ENCODE results near the gene GRIK4.

DNA sequence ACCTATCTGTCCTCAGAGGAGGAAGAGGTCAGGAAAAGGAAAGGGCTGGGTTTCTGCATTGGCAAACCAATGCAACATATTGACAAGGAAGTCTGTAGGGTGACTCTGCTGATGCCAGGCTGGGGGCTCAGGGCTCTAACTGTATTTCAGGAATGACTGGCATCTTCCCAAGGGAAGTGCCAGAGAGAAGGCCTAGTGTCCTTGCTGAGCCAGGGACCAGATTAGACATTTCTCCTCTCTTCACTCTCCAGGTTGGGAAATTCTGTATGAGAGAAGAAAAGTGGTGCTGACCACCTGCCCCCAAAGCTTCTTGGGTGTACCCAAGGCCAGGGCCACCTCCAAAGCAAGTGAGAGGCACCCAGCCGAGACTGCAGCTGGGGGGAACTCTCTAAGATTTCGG lies 27.2 kb downstream of the GRIK4 start:
- no peak for TF ChIP-seq POLR2A (IDR thresholded peaks at IDR 0.05; ENCODE audit: low read depth, low read length)
- TF ChIP-seq TAF1 (IDR thresholded peaks at IDR 0.05; ENCODE audit: borderline replicate concordance, low read depth, low read length) = no peak

All from GM12892 (cell line).